ENCODE measurements around the gene ERRFI1. TPM values are rescaled to one million over a fixed set of nuclear protein-coding genes. Genes with fewer than 3 reads are reported as not detected.

ERRFI1 gene
- total RNA-seq, 4 donors from 2014 or later: 26.4 to 96.8 (median 61.2) TPM

DNA sequence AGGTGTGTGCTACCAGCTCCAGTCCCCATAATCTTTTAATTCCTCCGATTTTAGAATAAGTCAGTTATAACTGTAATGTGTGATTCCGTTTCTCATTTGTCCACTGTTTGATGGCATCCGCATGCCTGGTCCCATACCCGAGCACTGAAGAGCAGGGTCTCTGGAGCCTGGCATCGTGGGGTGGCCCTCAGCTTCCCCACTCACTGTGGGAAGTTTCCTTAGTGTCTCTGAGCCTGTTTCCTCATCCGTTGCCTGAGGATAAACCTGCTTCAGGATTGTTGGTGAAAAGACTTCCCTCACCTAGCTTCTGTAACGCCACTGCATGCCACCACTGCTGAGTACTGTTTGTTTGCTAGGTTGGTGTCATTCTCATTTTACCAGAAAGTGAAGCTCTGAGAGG, 45.1 kb downstream of the ERRFI1 start:
- Histone ChIP-seq H3K27ac (no peak overlapping the region), H3K4me1 (peaks cover 0 to 7% (median 0%) of the 10 kb centered on the region in 4 donors), H3K27me3 (no peaks in the 10 kb centered on the region), H3K36me3 (peaks cover 0 to 83% (median 0%) of the 10 kb centered on the region in 3 donors), H3K9me3 (no peaks in the 10 kb centered on the region), H3K4me3 (no peak overlapping the region)
- TF ChIP-seq, protein P1, sequence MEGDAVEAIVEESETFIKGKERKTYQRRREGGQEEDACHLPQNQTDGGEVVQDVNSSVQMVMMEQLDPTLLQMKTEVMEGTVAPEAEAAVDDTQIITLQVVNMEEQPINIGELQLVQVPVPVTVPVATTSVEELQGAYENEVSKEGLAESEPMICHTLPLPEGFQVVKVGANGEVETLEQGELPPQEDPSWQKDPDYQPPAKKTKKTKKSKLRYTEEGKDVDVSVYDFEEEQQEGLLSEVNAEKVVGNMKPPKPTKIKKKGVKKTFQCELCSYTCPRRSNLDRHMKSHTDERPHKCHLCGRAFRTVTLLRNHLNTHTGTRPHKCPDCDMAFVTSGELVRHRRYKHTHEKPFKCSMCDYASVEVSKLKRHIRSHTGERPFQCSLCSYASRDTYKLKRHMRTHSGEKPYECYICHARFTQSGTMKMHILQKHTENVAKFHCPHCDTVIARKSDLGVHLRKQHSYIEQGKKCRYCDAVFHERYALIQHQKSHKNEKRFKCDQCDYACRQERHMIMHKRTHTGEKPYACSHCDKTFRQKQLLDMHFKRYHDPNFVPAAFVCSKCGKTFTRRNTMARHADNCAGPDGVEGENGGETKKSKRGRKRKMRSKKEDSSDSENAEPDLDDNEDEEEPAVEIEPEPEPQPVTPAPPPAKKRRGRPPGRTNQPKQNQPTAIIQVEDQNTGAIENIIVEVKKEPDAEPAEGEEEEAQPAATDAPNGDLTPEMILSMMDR (IDR thresholded peaks at IDR 0.05): no peak
- TF ChIP-seq POLR2A (IDR thresholded peaks at IDR 0.05): no peak
- DNase-seq: no peak

DNA sequence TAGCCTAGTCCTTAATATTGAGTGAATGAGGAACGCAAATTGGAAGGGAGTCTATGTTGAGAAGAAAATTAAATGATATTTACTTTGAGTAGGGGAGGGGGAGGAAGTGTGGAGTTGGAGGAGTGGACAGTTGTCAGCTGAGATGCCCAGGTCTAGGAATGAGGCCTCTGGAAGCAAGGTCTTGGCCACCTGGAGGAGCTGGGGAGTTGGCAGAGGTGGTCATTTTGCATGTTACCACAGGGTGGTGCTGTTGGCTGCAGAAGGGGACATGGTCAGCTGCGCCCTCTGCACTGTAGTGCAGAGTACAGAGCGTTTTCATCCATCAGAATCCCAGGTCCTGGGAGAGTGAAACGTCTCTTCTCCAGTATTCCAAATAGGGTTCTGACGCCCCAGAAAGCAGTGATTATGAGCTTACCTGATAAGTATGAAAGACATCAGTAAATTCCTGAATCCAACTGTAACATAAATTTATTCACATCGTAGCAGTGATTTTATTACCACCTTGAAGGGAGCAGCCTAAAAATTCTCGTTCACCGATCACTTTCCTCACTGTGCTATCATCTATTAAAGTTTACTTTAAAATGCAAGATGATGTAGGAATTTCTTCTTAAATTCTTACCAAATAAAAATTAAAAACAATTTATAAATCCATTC, 50.8 kb downstream of the ERRFI1 start:
- no peaks in the 10 kb centered on the region for H3K9me3 ChIP-seq
- H3K27ac ChIP-seq: no peak overlapping the region
- H3K36me3 ChIP-seq: peaks cover 0 to 66% (median 5%) of the 10 kb centered on the region in 3 donors
- no peak overlapping the region for H3K4me3 ChIP-seq
- no peaks in the 10 kb centered on the region for H3K4me1 ChIP-seq
- H3K27me3 ChIP-seq: no peaks in the 10 kb centered on the region
- DNase-seq: peak in 2 of 3 donors; percentile 78 to 81
- no peak for TF ChIP-seq POLR2A (IDR thresholded peaks at IDR 0.05)
- TF ChIP-seq, protein P1 (IDR thresholded peaks at IDR 0.05): peak in 5 of 6 experiments; percentile 36 to 97 (median 90)

DNA sequence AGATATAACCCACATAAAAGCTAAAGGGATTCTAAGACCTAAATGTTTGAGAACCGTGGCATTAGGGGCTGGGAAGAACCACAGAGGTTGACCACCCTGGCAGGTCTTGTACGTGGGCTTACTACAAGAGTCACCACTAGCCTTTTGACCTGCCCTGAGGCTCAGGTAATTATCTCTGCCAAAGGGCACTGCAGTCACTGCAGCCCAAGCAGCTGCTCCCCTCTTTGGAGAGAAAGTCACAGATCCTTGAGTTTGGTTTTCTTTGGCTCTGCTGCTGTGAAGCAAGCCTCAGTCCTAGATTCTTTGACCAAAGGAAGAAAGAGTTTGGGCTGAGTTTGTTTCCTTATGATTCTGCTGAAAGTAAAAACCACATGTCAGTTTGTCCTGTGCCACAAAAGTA, 53.0 kb downstream of the ERRFI1 start:
- H3K9me3 ChIP-seq: no peaks in the 10 kb centered on the region
- TF ChIP-seq, protein P1 (IDR thresholded peaks at IDR 0.05): no peak
- no peak for TF ChIP-seq POLR2A (IDR thresholded peaks at IDR 0.05)
- no peak overlapping the region for H3K4me3 ChIP-seq
- H3K4me1 ChIP-seq: no peaks in the 10 kb centered on the region
- H3K27ac ChIP-seq: no peak overlapping the region
- no peaks in the 10 kb centered on the region for H3K27me3 ChIP-seq
- no peak for DNase-seq
- H3K36me3 ChIP-seq: peaks cover 0 to 66% (median 5%) of the 10 kb centered on the region in 3 donors

DNA sequence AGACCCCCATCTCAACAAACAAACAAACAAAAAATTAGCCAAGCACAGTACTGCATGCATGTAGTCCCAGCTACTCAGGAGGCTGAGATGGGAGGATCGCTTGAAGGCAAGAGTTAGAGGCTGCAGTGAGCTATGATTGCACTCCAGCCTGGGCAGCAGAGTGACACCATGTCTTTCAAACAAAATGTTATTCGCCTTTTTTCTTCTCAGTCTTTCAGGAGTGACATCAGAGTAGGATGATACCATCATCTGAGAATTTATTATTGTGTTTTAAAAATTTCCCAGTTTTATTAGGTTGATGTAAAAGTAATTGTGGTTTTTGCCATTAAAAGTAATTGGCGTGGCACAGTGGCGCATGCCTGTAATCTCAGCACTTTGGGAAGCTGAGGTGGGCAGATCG, 53.8 kb downstream of the ERRFI1 start:
- no peaks in the 10 kb centered on the region for H3K27me3 ChIP-seq
- H3K9me3 ChIP-seq: no peaks in the 10 kb centered on the region
- no peak for DNase-seq
- no peak for TF ChIP-seq POLR2A (IDR thresholded peaks at IDR 0.05)
- TF ChIP-seq, protein P1 (IDR thresholded peaks at IDR 0.05): no peak
- no peak overlapping the region for H3K27ac ChIP-seq
- peaks cover 0 to 61% (median 5%) of the 10 kb centered on the region in 3 donors for H3K36me3 ChIP-seq
- H3K4me1 ChIP-seq: no peaks in the 10 kb centered on the region
- H3K4me3 ChIP-seq: no peak overlapping the region

DNA sequence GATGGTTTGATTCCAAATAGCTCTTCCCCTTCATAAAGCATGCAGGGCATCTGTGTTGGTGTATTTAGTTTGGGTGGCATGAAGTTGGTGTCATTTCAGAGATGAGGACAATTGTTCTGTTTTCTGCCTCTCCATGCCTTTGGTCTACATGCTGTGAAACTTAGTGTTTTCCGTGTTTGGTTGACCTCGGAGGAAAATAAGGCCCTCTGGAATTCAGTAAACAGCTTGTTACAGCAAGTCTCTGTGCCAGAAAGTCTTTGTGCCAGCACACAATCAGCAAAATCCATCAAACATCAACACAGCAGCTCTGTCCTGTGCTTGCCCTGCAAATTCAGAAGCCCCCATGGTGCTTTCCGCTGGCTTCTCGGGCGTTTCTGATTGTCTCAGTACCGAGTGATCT, 55.1 kb downstream of the ERRFI1 start:
- TF ChIP-seq POLR2A (IDR thresholded peaks at IDR 0.05): no peak
- TF ChIP-seq, protein P1 (IDR thresholded peaks at IDR 0.05): no peak
- peaks cover 0 to 4% (median 0%) of the 10 kb centered on the region in 4 donors for H3K4me1 ChIP-seq
- no peak for DNase-seq
- no peak overlapping the region for H3K27ac ChIP-seq
- H3K9me3 ChIP-seq: no peaks in the 10 kb centered on the region
- no peaks in the 10 kb centered on the region for H3K27me3 ChIP-seq
- H3K36me3 ChIP-seq: peaks cover 0 to 64% (median 5%) of the 10 kb centered on the region in 3 donors
- H3K4me3 ChIP-seq: no peak overlapping the region
